Measurements from ENCODE around the gene CASK.

- TF ChIP-seq, protein P1, sequence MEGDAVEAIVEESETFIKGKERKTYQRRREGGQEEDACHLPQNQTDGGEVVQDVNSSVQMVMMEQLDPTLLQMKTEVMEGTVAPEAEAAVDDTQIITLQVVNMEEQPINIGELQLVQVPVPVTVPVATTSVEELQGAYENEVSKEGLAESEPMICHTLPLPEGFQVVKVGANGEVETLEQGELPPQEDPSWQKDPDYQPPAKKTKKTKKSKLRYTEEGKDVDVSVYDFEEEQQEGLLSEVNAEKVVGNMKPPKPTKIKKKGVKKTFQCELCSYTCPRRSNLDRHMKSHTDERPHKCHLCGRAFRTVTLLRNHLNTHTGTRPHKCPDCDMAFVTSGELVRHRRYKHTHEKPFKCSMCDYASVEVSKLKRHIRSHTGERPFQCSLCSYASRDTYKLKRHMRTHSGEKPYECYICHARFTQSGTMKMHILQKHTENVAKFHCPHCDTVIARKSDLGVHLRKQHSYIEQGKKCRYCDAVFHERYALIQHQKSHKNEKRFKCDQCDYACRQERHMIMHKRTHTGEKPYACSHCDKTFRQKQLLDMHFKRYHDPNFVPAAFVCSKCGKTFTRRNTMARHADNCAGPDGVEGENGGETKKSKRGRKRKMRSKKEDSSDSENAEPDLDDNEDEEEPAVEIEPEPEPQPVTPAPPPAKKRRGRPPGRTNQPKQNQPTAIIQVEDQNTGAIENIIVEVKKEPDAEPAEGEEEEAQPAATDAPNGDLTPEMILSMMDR (conservative IDR thresholded peaks at IDR 0.05; ENCODE audit: low read depth, low read length), result no peak
- no peak for TF ChIP-seq EZH2 (IDR thresholded peaks at IDR 0.05; ENCODE audit: borderline replicate concordance, low read depth, low read length, poor library complexity, severe bottlenecking)
These were observed 85.9 kb downstream of the CASK start for GRCh38 chrX:41837270-41837944.

Measured in A673 (cell line).